Ovary (tissue), 9 donors: ENCODE data around the gene TMEM132D. TPM values are rescaled to one million over a fixed set of nuclear protein-coding genes. Genes with fewer than 3 reads are reported as not detected.

Experiments used
- DNase-seq, 5 donors: peaks; one replicate each; pipeline ENCODE4 v3.0.0-alpha.2; 2019 to 2020
- H3K27ac ChIP-seq, 2 donors: fragments of 200-600 bp; one replicate each; pipeline versions ENCODE4 v1.5.1 to v1.8.0; 2019 to 2022
- H3K27me3 ChIP-seq: fragments of 200-600 bp; one replicate; pipeline ENCODE4 v1.8.0; 2022
- H3K36me3 ChIP-seq: fragments of 200-600 bp; sonication (generic); one replicate; pipeline ENCODE4 v1.5.1; 2019
- H3K4me1 ChIP-seq: one replicate; pipeline ENCODE4 v1.8.1; 2013; ENCODE audit warnings: mild to moderate bottlenecking, moderate library complexity; ENCODE audit not compliant: insufficient read depth
- H3K4me3 ChIP-seq: fragments of 200-600 bp; sonication (generic); one replicate; pipeline ENCODE4 v1.5.1; 2017
- H3K9me3 ChIP-seq, 2 donors: fragments of 200-600 bp in 1 of 2; sonication (generic) in 1 of 2; one replicate each; pipeline versions ENCODE4 v1.5.1 to v1.8.1; 2013 to 2019; ENCODE audit warnings: mild to moderate bottlenecking in 1 of 2, moderate library complexity in 1 of 2
- CTCF ChIP-seq, 3 donors: fragments of 450-650 bp in 2 of 3; fragments of 200-600 bp in 1 of 3; IDR thresholded peaks; one replicate each; pipeline versions ENCODE4 v1.5.1 to v1.8.0; 2016 to 2022; ENCODE audit warnings: antibody characterized with exemption in 3 of 3, mild to moderate bottlenecking in 1 of 3
- EP300 ChIP-seq: sonication (generic); formaldehyde crosslinking; IDR thresholded peaks from one replicate; pipeline ENCODE4 v1.6.1; 2017; ENCODE audit warnings: antibody characterized with exemption
- POLR2A ChIP-seq: fragments of 450-650 bp; IDR thresholded peaks from one replicate; pipeline ENCODE4 v1.6.1; 2017; ENCODE audit warnings: antibody characterized with exemption, mild to moderate bottlenecking, moderate library complexity
- WGBS, 3 donors: extraction: QIAGEN DNeasy Blood & Tissue Kit in 1 of 3; methylation state at CpG; one replicate each; pipeline versions ENCODE4 v1.1.5 to v1.1.7; 2013 to 2017; 5-methylcytosine and 5-hydroxymethylcytosine counted together
- intact Hi-C, 4 donors: fragments of 100-400 bp; cut with DNase I; formaldehyde crosslinking; loops; one replicate each; pipeline versions ENCODE4 v1.11.0 to v1.15.1; 2022 to 2023
- polyA plus RNA-seq, 2 donors: library from polyadenylated mRNA; stranded (reverse); fragments of 200-250 nt in 1 of 2; fragments of 350-450 nt in 1 of 2; fragmentation: Illumina TruSeq in 1 of 2; extraction: RNeasy Lipid Tissue Mini Kit (QIAGEN cat#74804) in 1 of 2; gene quantifications; one replicate each; pipeline ENCODE4 v1.2.3, GENCODE V29; 2013 to 2014
- total RNA-seq, 7 donors: library from RNA; depleted of rRNA in 2 of 7; stranded (reverse); fragments of >200 nt in 2 of 7; fragmentation: NEBNext Ultra II Directional in 3 of 7; extraction: Animal tissue kit (Norgen Biotek cat#: 25700) in 3 of 7; gene quantifications; one replicate each; pipeline versions ENCODE4 v1.1.0 to v1.2.4, GENCODE V29; 2016 to 2023
- donor health status: DM: no; HTN: no; CAD: no; lungs with moderate emphysema.
- donor health status: DM: no; HTN: no; CAD: no.
- donor health status: Bipolar disorder and iron deficiency.
- donor health status: DM: yes; HTN: yes; CAD: no.
- donor health status: DM: no; HTN: no; CAD: no.
- donor health status: DM: yes; HTN: yes; CAD: no.

Gene TMEM132D
- total and polyA plus RNA-seq, 9 donors = 0.04 TPM; not detected in 8

- Histone ChIP-seq H3K9me3 (no peaks in the 10 kb centered on the region), H3K27me3 (no peaks in the 10 kb centered on the region), H3K27ac (no peak overlapping the region), H3K4me1 (no peaks in the 10 kb centered on the region), H3K4me3 (no peak overlapping the region), H3K36me3 (no peaks in the 10 kb centered on the region)
- 19 to 37% (median 31%) methylated on average over 3 of the region's 3 CpGs for WGBS, 3 donors
- TF ChIP-seq POLR2A = no peak
- TF ChIP-seq EP300 = no peak
- TF ChIP-seq CTCF (IDR thresholded peaks at IDR 0.05) = no peak
- intact Hi-C loops = loop anchor here in 1 of 4 donors (5.0 kb wide), 1 partner anchor 57 kb away; no protein-coding TSS in a partner anchor
- no peak for DNase-seq
These were observed 184.4 kb downstream of the TMEM132D start for GRCh38 chr12:129719416-129719815.

GRCh38 chr12:129717438-129717837 is 186.4 kb downstream of the TMEM132D start:
- no peak overlapping the region for H3K4me3 ChIP-seq
- H3K27me3 ChIP-seq = no peaks in the 10 kb centered on the region
- no peak for TF ChIP-seq CTCF (IDR thresholded peaks at IDR 0.05)
- TF ChIP-seq EP300 = no peak
- TF ChIP-seq POLR2A = no peak
- H3K4me1 ChIP-seq = no peaks in the 10 kb centered on the region
- no peak for DNase-seq
- no peaks in the 10 kb centered on the region for H3K9me3 ChIP-seq
- WGBS, 3 donors = 77 to 86% (median 84%) methylated on average over 2 of the region's 2 CpGs
- intact Hi-C loops = loop anchor here in 1 of 4 donors (5.0 kb wide), 1 partner anchor 55 kb away; no protein-coding TSS in a partner anchor
- H3K27ac ChIP-seq = no peak overlapping the region
- H3K36me3 ChIP-seq = no peaks in the 10 kb centered on the region

- H3K9me3 ChIP-seq = no peaks in the 10 kb centered on the region
- H3K4me1 ChIP-seq = no peaks in the 10 kb centered on the region
- intact Hi-C loops = loop anchor here in 1 of 4 donors (5.0 kb wide), 1 partner anchor 55 kb away; no protein-coding TSS in a partner anchor
- no peak for DNase-seq
- H3K27me3 ChIP-seq = no peaks in the 10 kb centered on the region
- H3K4me3 ChIP-seq = no peak overlapping the region
- 83 to 86% (median 84%) methylated on average over 9 of the region's 9 CpGs for WGBS, 3 donors
- H3K36me3 ChIP-seq = no peaks in the 10 kb centered on the region
- H3K27ac ChIP-seq = no peak overlapping the region
- TF ChIP-seq EP300 = no peak
- no peak for TF ChIP-seq CTCF (IDR thresholded peaks at IDR 0.05)
- TF ChIP-seq POLR2A = no peak
These were observed 187.0 kb downstream of the TMEM132D start for GRCh38 chr12:129716825-129717224.

GRCh38 chr12:129706716-129707115 is 197.1 kb downstream of the TMEM132D start:
- no peaks in the 10 kb centered on the region for H3K36me3 ChIP-seq
- WGBS, 3 donors = 73 to 89% (median 87%) methylated on average over 2 of the region's 2 CpGs
- no peak overlapping the region for H3K27ac ChIP-seq
- intact Hi-C loops = no loop called here
- H3K27me3 ChIP-seq = no peaks in the 10 kb centered on the region
- H3K4me3 ChIP-seq = no peak overlapping the region
- no peak for DNase-seq
- H3K9me3 ChIP-seq = peaks cover 0 to 2% of the 10 kb centered on the region in 2 donors
- TF ChIP-seq CTCF (IDR thresholded peaks at IDR 0.05) (no peak), EP300 (no peak), POLR2A (no peak)
- no peaks in the 10 kb centered on the region for H3K4me1 ChIP-seq
